HT-29 (cell line): ENCODE data around the gene DHCR7. TPM values are rescaled to one million over a fixed set of nuclear protein-coding genes. Genes with fewer than 3 reads are reported as not detected.

ENCODE experiments used
- DNase-seq: peaks from one replicate; pipeline ENCODE4 v3.0.0-alpha.2; 2015; ENCODE audit warnings: low spot score
- total RNA-seq: library from RNA; depleted of rRNA; stranded (reverse); fragments of >200 nt; shearing (Covaris generic); gene quantifications from 2 replicates; pipeline ENCODE4 v1.2.3, GENCODE V29; 2014; rRNA removed

Gene DHCR7
- 369 and 407 TPM in 2 replicates for total RNA-seq

GRCh38 chr11:71448257-71449171 lies at the start of gene DHCR7:
DHCR7 (minus strand) TSS chr11:71448393; CDS start chr11:71444952, 3,441 bp downstream.
- DNase-seq, result peak; percentile 98

- no peak for DNase-seq
Observed at GRCh38 chr11:71496421-71496820, 48.2 kb upstream of the DHCR7 start.

GRCh38 chr11:71495286-71496230 lies 47.4 kb upstream of the DHCR7 start:
- no peak for DNase-seq

- no peak for DNase-seq
Observed at GRCh38 chr11:71491940-71492339, 43.7 kb upstream of the DHCR7 start.

GRCh38 chr11:71491531-71491930 lies 43.3 kb upstream of the DHCR7 start:
- no peak for DNase-seq

- no peak for DNase-seq
Observed at GRCh38 chr11:71490731-71491390, 42.7 kb upstream of the DHCR7 start.

- DNase-seq, result no peak
Observed at GRCh38 chr11:71490044-71490730, 42.0 kb upstream of the DHCR7 start.

- DNase-seq, result no peak
Observed at GRCh38 chr11:71489311-71490043, 41.3 kb upstream of the DHCR7 start.

GRCh38 chr11:71488681-71489270 lies 40.6 kb upstream of the DHCR7 start:
- no peak for DNase-seq

- DNase-seq, result no peak
Observed at GRCh38 chr11:71486320-71486719, 38.1 kb upstream of the DHCR7 start.

- DNase-seq, result no peak
Observed at GRCh38 chr11:71485466-71485865, 37.3 kb upstream of the DHCR7 start.

GRCh38 chr11:71485063-71485399 lies 36.8 kb upstream of the DHCR7 start:
- no peak for DNase-seq

- DNase-seq, result no peak
Observed at GRCh38 chr11:71484248-71485062, 36.3 kb upstream of the DHCR7 start.

GRCh38 chr11:71483692-71484091 lies 35.5 kb upstream of the DHCR7 start:
- no peak for DNase-seq

GRCh38 chr11:71482746-71483364 lies 34.7 kb upstream of the DHCR7 start:
- no peak for DNase-seq

- DNase-seq, result no peak
Observed at GRCh38 chr11:71482216-71482615, 34.0 kb upstream of the DHCR7 start.

- no peak for DNase-seq
Observed at GRCh38 chr11:71481101-71481960, 33.1 kb upstream of the DHCR7 start.

- no peak for DNase-seq
Observed at GRCh38 chr11:71478528-71478840, 30.3 kb upstream of the DHCR7 start.
